ENCODE measurements around the gene DOLK. TPM values are rescaled to one million over a fixed set of nuclear protein-coding genes. Genes with fewer than 3 reads are reported as not detected.
A peak's percentile ranks its signal among the peaks of the same experiment; 100 is the strongest.

DOLK gene
- total and polyA plus RNA-seq, 10 of the 15 experiments (the other 5 are each of a cell fraction or from before 2014, with no cell fraction given): 1.9 to 18.2 (median 9.1) TPM

GRCh38 chr9:128919402-128920089, 27.9 kb downstream of the DOLK start:
- 88% methylated on average over 10 of the region's 14 CpGs for WGBS (ENCODE audit: insufficient coverage, insufficient replicate concordance, low lambda C conversion rate, missing lambda C conversion rate)
- Histone ChIP-seq H3K27ac (ENCODE audit: control insufficient read depth, insufficient read depth) (no peak overlapping the region), H3K27me3 (replicated peaks in 1 of 2; ENCODE audit: control insufficient read depth in 2 of 2, insufficient read depth in 2 of 2, low read length in 1 of 2) (no peaks in the 10 kb centered on the region), H3K9ac (ENCODE audit: control insufficient read depth, insufficient read depth, low read length) (no peak overlapping the region), H3K79me2 (ENCODE audit: control insufficient read depth, insufficient read depth, low read length) (no peaks in the 10 kb centered on the region), H4K20me1 (ENCODE audit: control insufficient read depth, insufficient read depth) (no peaks in the 10 kb centered on the region), H3K36me3 (ENCODE audit: control insufficient read depth in 2 of 2, insufficient read depth in 2 of 2, low read length in 1 of 2) (peaks cover 3 to 8% of the 10 kb centered on the region in 2 experiments; a peak in 3 of 4 replicates), H3K4me1 (ENCODE audit: control insufficient read depth, insufficient read depth, low read length) (no peaks in the 10 kb centered on the region), H3K4me3 (no peak overlapping the region), H3K9me3 (replicated peaks; ENCODE audit: control insufficient read depth, insufficient read depth, low read length) (no peaks in the 10 kb centered on the region), H2AFZ (ENCODE audit: control insufficient read depth, low read depth, low read length) (no peak overlapping the region), H3K4me2 (ENCODE audit: control insufficient read depth, insufficient read depth) (no peak overlapping the region)
- in situ Hi-C loops (cut with MboI): no loop called here
- ChIA-PET CTCF (interaction anchor here (1.2 kb wide), 1 partner anchor 9 kb away, joined by 4 read pairs; no protein-coding TSS in a partner anchor), POLR2A (no interaction called here), RAD21 (ENCODE audit: unreplicated experiment) (no interaction called here), SMC1A (ENCODE audit: uncharacterized antibody, unreplicated experiment) (no interaction called here)
- no peak for DNase-seq (ENCODE audit: low read depth, low spot score)
- intact Hi-C loops (cut with micrococcal nuclease; ENCODE audit: unreplicated experiment): no loop called here
- BruUV-seq (replicated peaks): no TSS peak
- ATAC-seq: no peak
- no peak for FAIRE-seq
- TF ChIP-seq POLR2A (IDR thresholded peaks at IDR 0.05; ENCODE audit: low read depth, low read length) (0 out of 2 replicates have a peak, but pooled peaks have one; percentile 14), RUNX3 (IDR thresholded peaks at IDR 0.05; ENCODE audit: low read length) (no peak)
- TF ChIP-seq, protein P1, sequence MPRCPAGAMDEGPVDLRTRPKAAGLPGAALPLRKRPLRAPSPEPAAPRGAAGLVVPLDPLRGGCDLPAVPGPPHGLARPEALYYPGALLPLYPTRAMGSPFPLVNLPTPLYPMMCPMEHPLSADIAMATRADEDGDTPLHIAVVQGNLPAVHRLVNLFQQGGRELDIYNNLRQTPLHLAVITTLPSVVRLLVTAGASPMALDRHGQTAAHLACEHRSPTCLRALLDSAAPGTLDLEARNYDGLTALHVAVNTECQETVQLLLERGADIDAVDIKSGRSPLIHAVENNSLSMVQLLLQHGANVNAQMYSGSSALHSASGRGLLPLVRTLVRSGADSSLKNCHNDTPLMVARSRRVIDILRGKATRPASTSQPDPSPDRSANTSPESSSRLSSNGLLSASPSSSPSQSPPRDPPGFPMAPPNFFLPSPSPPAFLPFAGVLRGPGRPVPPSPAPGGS (IDR thresholded peaks at IDR 0.05; ENCODE audit: borderline replicate concordance, insufficient read depth, low read depth, low read length, poor library complexity, severe bottlenecking): no peak

DNA sequence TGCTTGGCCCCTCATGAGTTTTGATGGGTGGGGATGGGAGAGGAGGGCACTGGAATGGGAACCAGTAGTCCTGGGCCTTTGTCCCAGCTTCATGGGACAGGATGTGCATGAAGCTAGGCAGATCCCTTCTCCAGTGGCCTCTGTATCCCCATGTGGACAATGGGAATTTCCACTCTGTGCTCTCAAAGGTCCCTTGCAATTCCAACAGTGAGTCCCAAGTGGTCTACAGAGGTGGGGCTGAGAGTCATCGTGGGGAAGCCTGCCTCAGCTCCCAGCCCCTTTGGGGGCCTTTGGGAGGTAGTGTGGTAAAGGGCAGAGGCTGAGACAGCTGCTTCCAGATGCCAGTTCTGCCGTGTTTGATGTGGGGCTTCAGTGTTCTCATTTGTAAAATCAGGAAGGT, 28.5 kb downstream of the DOLK start:
- Histone ChIP-seq H4K20me1 (ENCODE audit: control insufficient read depth, insufficient read depth) (no peaks in the 10 kb centered on the region), H2AFZ (ENCODE audit: control insufficient read depth, low read depth, low read length) (no peak overlapping the region), H3K4me2 (ENCODE audit: control insufficient read depth, insufficient read depth) (no peak overlapping the region), H3K27me3 (replicated peaks in 1 of 2; ENCODE audit: control insufficient read depth in 2 of 2, insufficient read depth in 2 of 2, low read length in 1 of 2) (no peaks in the 10 kb centered on the region), H3K9me3 (replicated peaks; ENCODE audit: control insufficient read depth, insufficient read depth, low read length) (no peaks in the 10 kb centered on the region), H3K27ac (ENCODE audit: control insufficient read depth, insufficient read depth) (no peak overlapping the region), H3K36me3 (ENCODE audit: control insufficient read depth in 2 of 2, insufficient read depth in 2 of 2, low read length in 1 of 2) (peaks cover 3 to 8% of the 10 kb centered on the region in 2 experiments; a peak in 3 of 4 replicates), H3K4me1 (ENCODE audit: control insufficient read depth, insufficient read depth, low read length) (no peaks in the 10 kb centered on the region), H3K79me2 (ENCODE audit: control insufficient read depth, insufficient read depth, low read length) (no peaks in the 10 kb centered on the region), H3K9ac (ENCODE audit: control insufficient read depth, insufficient read depth, low read length) (no peak overlapping the region), H3K4me3 (no peak overlapping the region)
- ATAC-seq (no peak), FAIRE-seq (no peak), DNase-seq (ENCODE audit: low read depth, low spot score) (no peak)
- ChIA-PET CTCF (interaction anchor here (1.3 kb wide), 1 partner anchor 55 kb away, joined by 3 read pairs; no protein-coding TSS in a partner anchor), SMC1A (ENCODE audit: uncharacterized antibody, unreplicated experiment) (no interaction called here), POLR2A (no interaction called here), RAD21 (ENCODE audit: unreplicated experiment) (no interaction called here)
- intact Hi-C loops (cut with micrococcal nuclease; ENCODE audit: unreplicated experiment) (no loop called here), in situ Hi-C loops (cut with MboI) (no loop called here)
- TF ChIP-seq RAD51 (IDR thresholded peaks at IDR 0.05): no peak
- TF ChIP-seq BCL11A (IDR thresholded peaks at IDR 0.05; ENCODE audit: low read depth, low read length): no peak
- TF ChIP-seq, protein P1 (IDR thresholded peaks at IDR 0.05; ENCODE audit: borderline replicate concordance, insufficient read depth, low read depth, low read length, poor library complexity, severe bottlenecking): no peak
- no TSS peak for BruUV-seq (replicated peaks)
- 36% methylated on average over 2 of the region's 2 CpGs for WGBS (ENCODE audit: insufficient coverage, insufficient replicate concordance, low lambda C conversion rate, missing lambda C conversion rate)
